Loucy (cell line): ENCODE results near the gene JARID2.

Experiments used
- H2AFZ ChIP-seq: fragments of 200-600 bp; sonication (generic); 2 replicates; pipeline ENCODE4 v1.6.0; 2016; ENCODE audit warnings: antibody characterized with exemption, mild to moderate bottlenecking, low read length, moderate library complexity
- H3F3A ChIP-seq: fragments of 200-600 bp; 2 replicates; pipeline ENCODE4 v1.6.0; 2016; ENCODE audit warnings: antibody characterized with exemption, low read depth, mild to moderate bottlenecking
- H3K27me3 ChIP-seq: fragments of 200-600 bp; sonication (generic); 2 replicates; pipeline ENCODE4 v1.6.1; 2014; ENCODE audit warnings: low read length, mild to moderate bottlenecking; ENCODE audit not compliant: insufficient read depth, poor library complexity, severe bottlenecking
- H3K36me3 ChIP-seq: fragments of 200-600 bp; sonication (generic); 2 replicates; pipeline ENCODE4 v1.6.1; 2016; ENCODE audit warnings: low read length; ENCODE audit not compliant: insufficient read depth
- H3K4me1 ChIP-seq: fragments of 200-600 bp; sonication (generic); 2 replicates; pipeline ENCODE4 v1.5.1; 2014; ENCODE audit warnings: low read length, mild to moderate bottlenecking; ENCODE audit not compliant: insufficient read depth, poor library complexity, severe bottlenecking
- H3K4me2 ChIP-seq: fragments of 200-600 bp; sonication (generic); 2 replicates; pipeline ENCODE4 v1.6.0; 2014; ENCODE audit warnings: antibody characterized with exemption, low read length, low read depth, mild to moderate bottlenecking; ENCODE audit not compliant: poor library complexity, severe bottlenecking
- H3K4me3 ChIP-seq: fragments of 200-600 bp; sonication (generic); 2 replicates; pipeline ENCODE4 v1.5.1; 2014; ENCODE audit warnings: low read length, mild to moderate bottlenecking, mixed read lengths; ENCODE audit not compliant: poor library complexity, severe bottlenecking
- H3K79me2 ChIP-seq: fragments of 200-600 bp; sonication (generic); 2 replicates; pipeline ENCODE4 v1.6.1; 2014; ENCODE audit warnings: low read length; ENCODE audit not compliant: insufficient read depth
- H3K9ac ChIP-seq: fragments of 200-600 bp; sonication (generic); 2 replicates; pipeline ENCODE4 v1.6.0; 2014; ENCODE audit warnings: mild to moderate bottlenecking, low read depth, low read length, moderate library complexity; ENCODE audit not compliant: poor library complexity, severe bottlenecking
- H3K9me2 ChIP-seq: fragments of 200-600 bp; sonication (generic); replicated peaks from 2 replicates; pipeline ENCODE4 v1.6.1; 2016; ENCODE audit warnings: low read depth, low read length, mixed read lengths
- H3K9me3 ChIP-seq: fragments of 200-600 bp; sonication (generic); 2 replicates; pipeline ENCODE4 v1.6.1; 2014; ENCODE audit warnings: mild to moderate bottlenecking, antibody characterized with exemption, low read length, low read depth; ENCODE audit not compliant: insufficient read depth
- H4K20me1 ChIP-seq: fragments of 200-600 bp; sonication (generic); 2 replicates; pipeline ENCODE4 v1.6.0; 2014; ENCODE audit warnings: antibody characterized with exemption, low read length, mild to moderate bottlenecking; ENCODE audit not compliant: insufficient read depth, poor library complexity, severe bottlenecking
- CTCF ChIP-seq: fragments of 200-600 bp; sonication (generic); conservative IDR thresholded peaks from 2 replicates; pipeline ENCODE4 v1.5.1; 2014; ENCODE audit warnings: mild to moderate bottlenecking, antibody characterized with exemption, low read length
- EZH2phosphoT487 ChIP-seq: fragments of 200-600 bp; IDR thresholded peaks from 2 replicates; pipeline ENCODE4 v1.6.1; 2018; ENCODE audit warnings: antibody characterized with exemption, mild to moderate bottlenecking, moderate library complexity, borderline replicate concordance

JARID2 gene

GRCh38 chr6:15474196-15474595, 228.3 kb downstream of the JARID2 start:
- Histone ChIP-seq H3K9me2 (no peaks in the 10 kb centered on the region), H3K4me1 (no peaks in the 10 kb centered on the region), H3F3A (no peaks in the 10 kb centered on the region), H2AFZ (no peak overlapping the region), H3K4me3 (no peak overlapping the region), H4K20me1 (peaks cover 90% of the 10 kb centered on the region), H3K79me2 (peaks cover 96% of the 10 kb centered on the region), H3K9ac (no peak overlapping the region), H3K4me2 (no peak overlapping the region), H3K9me3 (no peaks in the 10 kb centered on the region), H3K36me3 (peaks cover 95% of the 10 kb centered on the region), H3K27me3 (no peaks in the 10 kb centered on the region)
- TF ChIP-seq EZH2phosphoT487 (no peak), CTCF (no peak)

- H4K20me1 ChIP-seq: peaks cover 96% of the 10 kb centered on the region
- no peak for TF ChIP-seq EZH2phosphoT487
- TF ChIP-seq CTCF: no peak
These were observed 229.4 kb downstream of the JARID2 start for GRCh38 chr6:15475261-15475660.

GRCh38 chr6:15475872-15476271, 230.0 kb downstream of the JARID2 start:
- no peaks in the 10 kb centered on the region for H3K9me2 ChIP-seq
- H4K20me1 ChIP-seq: peaks cover 96% of the 10 kb centered on the region
- no peaks in the 10 kb centered on the region for H3K9me3 ChIP-seq
- H3K4me1 ChIP-seq: peaks cover 5% of the 10 kb centered on the region
- H2AFZ ChIP-seq: no peak overlapping the region
- H3K79me2 ChIP-seq: peaks cover 99% of the 10 kb centered on the region
- H3K4me3 ChIP-seq: no peak overlapping the region
- no peaks in the 10 kb centered on the region for H3K27me3 ChIP-seq
- no peak overlapping the region for H3K9ac ChIP-seq
- no peak overlapping the region for H3K4me2 ChIP-seq
- H3F3A ChIP-seq: no peaks in the 10 kb centered on the region
- peaks cover 96% of the 10 kb centered on the region for H3K36me3 ChIP-seq
- TF ChIP-seq EZH2phosphoT487: no peak
- TF ChIP-seq CTCF: no peak

More at GRCh38 chr6:15475261-15475660, 229.4 kb downstream of the JARID2 start:
- Histone ChIP-seq H3K36me3 (peaks cover 96% of the 10 kb centered on the region), H3F3A (no peaks in the 10 kb centered on the region), H3K4me1 (no peaks in the 10 kb centered on the region), H3K4me3 (no peak overlapping the region), H3K9ac (no peak overlapping the region), H3K27me3 (no peaks in the 10 kb centered on the region), H2AFZ (no peak overlapping the region), H3K9me2 (no peaks in the 10 kb centered on the region), H3K9me3 (no peaks in the 10 kb centered on the region), H3K79me2 (peaks cover 99% of the 10 kb centered on the region), H3K4me2 (no peak overlapping the region)
